Measurements from ENCODE around the gene PKDREJ. TPM values are rescaled to one million over a fixed set of nuclear protein-coding genes. Genes with fewer than 3 reads are reported as not detected.
"Not testable (repeated sequence)": the region's sequence is repeated elsewhere in the genome, so short reads cannot be mapped to it uniquely, and the experiment has no call there.

The PKDREJ gene
- 1.5 TPM for polyA plus RNA-seq (2012; ENCODE audit: insufficient read depth, insufficient read length, low read depth)

GRCh38 chr22:46263216-46263590, at the start of gene PKDREJ:
Gene PKDREJ (minus strand): TSS chr22:46263343. CDS start chr22:46263322, 21 bp downstream.
- DNase-seq, result no peak
- Histone ChIP-seq H3K9me3 (no peaks in the 10 kb centered on the region), H3K36me3 (peaks cover 2% of the 10 kb centered on the region; the same call in 1 of the 2 replicates), H3K4me1 (no peaks in the 10 kb centered on the region), H3K27me3 (no peaks in the 10 kb centered on the region), H3K4me3 (ENCODE audit: low read depth, low read length) (no peak within 1 kb of the TSS)
- TF ChIP-seq CTCF (IDR thresholded peaks at IDR 0.05; ENCODE audit: low read depth, low read length), result no peak

- DNase-seq; H3K4me1 ChIP-seq; H3K4me3 ChIP-seq (ENCODE audit: low read depth, low read length); H3K9me3 ChIP-seq; H3K27me3 ChIP-seq: not testable (repeated sequence)
- peaks cover 78% of the 10 kb centered on the region for H3K36me3 ChIP-seq
These were observed 49.7 kb upstream of the PKDREJ start for GRCh38 chr22:46312848-46313247.

- Histone ChIP-seq H3K9me3 (no peaks in the 10 kb centered on the region), H3K27me3 (no peaks in the 10 kb centered on the region), H3K4me1 (no peaks in the 10 kb centered on the region), H3K36me3 (peaks cover 70% of the 10 kb centered on the region), H3K4me3 (ENCODE audit: low read depth, low read length) (no peak overlapping the region)
- no peak for TF ChIP-seq CTCF (IDR thresholded peaks at IDR 0.05; ENCODE audit: low read depth, low read length)
- no peak for DNase-seq
These were observed 48.9 kb upstream of the PKDREJ start for GRCh38 chr22:46312056-46312455.

- Histone ChIP-seq H3K9me3 (no peaks in the 10 kb centered on the region), H3K4me3 (ENCODE audit: low read depth, low read length) (no peak overlapping the region), H3K27me3 (no peaks in the 10 kb centered on the region), H3K36me3 (peaks cover 64% of the 10 kb centered on the region), H3K4me1 (no peaks in the 10 kb centered on the region)
- no peak for TF ChIP-seq CTCF (IDR thresholded peaks at IDR 0.05; ENCODE audit: low read depth, low read length)
- DNase-seq, result no peak
These were observed 46.5 kb upstream of the PKDREJ start for GRCh38 chr22:46309526-46310085.

GRCh38 chr22:46308283-46308988, 45.3 kb upstream of the PKDREJ start:
- Histone ChIP-seq H3K27me3 (no peaks in the 10 kb centered on the region), H3K36me3 (peaks cover 59% of the 10 kb centered on the region), H3K9me3 (no peaks in the 10 kb centered on the region), H3K4me1 (no peaks in the 10 kb centered on the region), H3K4me3 (ENCODE audit: low read depth, low read length) (no peak overlapping the region)
- DNase-seq, result no peak
- TF ChIP-seq CTCF (IDR thresholded peaks at IDR 0.05; ENCODE audit: low read depth, low read length), result no peak

GRCh38 chr22:46303347-46303965, 40.3 kb upstream of the PKDREJ start:
- H3K36me3 ChIP-seq, result peaks cover 55% of the 10 kb centered on the region
- H3K4me1 ChIP-seq, result no peaks in the 10 kb centered on the region

More at GRCh38 chr22:46303347-46303965, 40.3 kb upstream of the PKDREJ start:
- no peak for TF ChIP-seq CTCF (IDR thresholded peaks at IDR 0.05; ENCODE audit: low read depth, low read length)
- no peak for DNase-seq
- Histone ChIP-seq H3K27me3 (no peaks in the 10 kb centered on the region), H3K9me3 (no peaks in the 10 kb centered on the region), H3K4me3 (ENCODE audit: low read depth, low read length) (no peak overlapping the region)
